ENCODE data around the gene CTXN3.
"Not testable (repeated sequence)": the region's sequence is repeated elsewhere in the genome, so short reads cannot be mapped to it uniquely, and the experiment has no call there.

GRCh38 chr5:127679691-127680330 lies 30.9 kb downstream of the CTXN3 start:
- not testable (repeated sequence) for TF ChIP-seq CTCF (IDR thresholded peaks at IDR 0.05); POLR2AphosphoS5 (IDR thresholded peaks at IDR 0.05; ENCODE audit: low read depth, low read length); SIN3A (IDR thresholded peaks at IDR 0.05; ENCODE audit: borderline replicate concordance, insufficient read depth, low read depth, low read length)

All from Panc1 (cell line).